GM21528 (cell line): ENCODE data around the gene KCNAB2.
A peak's percentile ranks its signal among the peaks of the same experiment; 100 is the strongest.
"Not testable (repeated sequence)": the region's sequence is repeated elsewhere in the genome, so short reads cannot be mapped to it uniquely, and the experiment has no call there.

Experiments
- ATAC-seq: cut with Tn5 transposase; IDR thresholded peaks from one replicate; pipeline ENCODE4 v1.9.1; 2021; ENCODE audit warnings: mild to moderate bottlenecking, moderate library complexity; ENCODE audit not compliant: unreplicated experiment, low FRiP score

Gene KCNAB2

GRCh38 chr1:6009120-6010040 lies 36.3 kb upstream of the KCNAB2 start:
- ATAC-seq, result no peak

DNA sequence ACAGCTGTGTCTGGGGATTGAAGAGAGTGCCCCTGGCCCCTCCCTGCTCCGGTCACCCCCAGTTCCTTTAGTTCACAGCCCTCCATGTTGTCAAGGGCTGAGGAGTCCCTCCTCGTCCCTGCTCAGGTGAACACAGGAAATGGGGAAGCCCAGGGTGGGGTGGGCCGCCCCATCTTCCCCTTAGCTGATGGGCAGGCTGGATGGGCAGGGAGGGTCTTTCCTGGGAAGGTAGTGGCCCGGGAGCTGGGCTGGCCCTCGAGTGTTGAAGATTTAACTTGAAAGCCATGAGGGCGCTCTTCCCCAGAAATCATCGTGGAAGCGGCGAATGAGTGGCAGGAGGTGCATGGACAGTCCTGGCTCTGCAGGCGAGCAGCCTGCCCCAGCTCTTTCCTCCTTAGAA lies 35.1 kb upstream of the KCNAB2 start:
- ATAC-seq, result no peak

DNA sequence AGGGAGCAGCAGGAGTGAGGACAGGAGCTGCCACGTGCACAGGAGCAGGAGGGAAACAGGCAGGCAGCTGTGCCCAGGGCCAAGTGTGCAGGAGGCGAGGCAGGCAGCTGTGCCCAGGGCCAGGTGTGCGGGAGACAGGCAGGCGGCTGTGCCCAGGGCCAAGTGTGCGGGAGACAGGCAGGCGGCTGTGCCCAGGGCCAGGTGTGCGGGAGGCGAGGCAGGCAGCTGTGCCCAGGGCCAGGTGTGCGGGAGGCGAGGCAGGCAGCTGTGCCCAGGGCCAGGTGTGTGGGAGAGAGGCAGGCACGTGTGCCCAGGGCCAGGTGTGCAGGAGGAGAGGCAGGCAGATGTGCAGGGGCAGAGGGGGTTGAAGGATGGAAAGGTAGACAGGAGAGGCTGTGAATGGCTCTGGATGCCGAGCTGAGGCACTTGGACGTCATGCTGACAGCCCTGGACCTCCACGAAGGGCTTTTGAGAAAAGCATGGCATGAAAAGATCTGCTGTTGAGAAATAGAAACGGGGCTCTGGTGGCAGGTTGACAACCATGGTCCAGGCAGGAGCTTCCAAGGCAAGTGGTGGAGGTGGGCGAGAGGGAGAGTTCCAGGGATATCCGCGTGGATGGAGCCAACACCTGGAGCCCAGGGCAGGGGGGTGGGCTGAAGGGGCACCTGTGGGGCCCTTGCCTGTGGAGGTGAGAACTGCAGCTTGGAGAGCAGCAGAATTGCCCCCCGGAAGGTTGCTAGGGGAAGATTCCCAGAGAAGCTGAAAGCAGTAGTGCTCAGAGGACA lies 34.3 kb upstream of the KCNAB2 start:
- ATAC-seq, result no peak

DNA sequence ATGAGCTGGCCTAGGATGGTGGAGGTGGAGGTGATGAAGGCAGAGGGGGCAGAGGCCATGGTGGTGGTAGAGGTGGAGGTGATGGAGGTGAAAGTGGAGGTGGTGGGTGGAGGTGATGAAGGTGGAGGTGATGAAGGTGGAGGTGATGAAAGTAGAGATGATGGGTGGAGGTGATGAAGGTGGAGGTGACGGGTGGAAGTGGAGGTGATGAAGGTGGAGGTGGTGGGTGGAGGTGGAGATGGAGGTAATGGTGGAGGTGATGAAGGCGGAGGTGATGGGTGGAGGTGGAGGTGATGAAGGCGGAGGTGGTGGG lies 33.8 kb upstream of the KCNAB2 start:
- ATAC-seq, result no peak

- ATAC-seq, result no peak
These were observed 33.0 kb upstream of the KCNAB2 start for GRCh38 chr1:6012529-6013318.

- no peak for ATAC-seq
These were observed 32.2 kb upstream of the KCNAB2 start for GRCh38 chr1:6013491-6013890.

DNA sequence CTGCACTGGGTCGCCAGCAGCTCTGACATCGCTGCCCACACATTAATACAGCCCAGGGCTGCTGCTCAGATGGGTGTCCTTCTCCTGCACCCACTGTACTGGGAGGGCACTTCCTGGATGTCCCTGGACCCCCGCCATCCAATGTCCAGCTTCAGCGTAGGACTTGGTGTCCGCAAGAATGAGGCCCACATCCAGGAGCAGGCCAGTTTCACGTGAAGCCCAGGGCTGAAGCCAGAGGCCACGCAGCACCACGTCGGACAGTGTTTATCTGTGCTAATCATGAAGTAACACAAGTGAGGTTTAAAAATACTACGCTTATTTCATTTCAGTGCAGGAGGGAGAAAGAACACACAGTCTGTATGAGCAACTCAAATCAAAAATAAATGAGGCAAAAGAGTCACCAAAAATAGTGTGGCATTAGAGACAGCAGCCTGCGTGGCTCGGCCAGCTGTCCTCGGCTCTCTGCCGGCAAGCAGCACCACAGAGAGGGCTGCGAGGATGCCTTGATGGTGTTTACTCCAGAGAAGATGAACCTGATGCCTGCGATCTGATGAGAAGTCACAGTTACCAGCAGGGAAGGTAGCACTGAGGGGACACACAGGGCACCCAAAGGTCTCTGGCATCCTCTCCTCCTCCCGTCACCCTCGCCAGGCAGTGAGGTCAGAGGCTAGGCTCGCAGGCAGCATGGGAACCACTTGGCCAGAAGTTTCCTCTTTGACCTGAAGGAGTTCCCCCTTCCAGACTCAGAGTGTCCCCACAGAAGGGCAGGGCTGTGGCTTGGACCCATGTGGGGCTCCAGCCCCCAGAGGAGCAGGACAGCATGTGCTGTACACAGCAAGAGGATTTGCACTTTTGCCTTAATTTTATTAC lies 31.3 kb upstream of the KCNAB2 start:
- no peak for ATAC-seq

DNA sequence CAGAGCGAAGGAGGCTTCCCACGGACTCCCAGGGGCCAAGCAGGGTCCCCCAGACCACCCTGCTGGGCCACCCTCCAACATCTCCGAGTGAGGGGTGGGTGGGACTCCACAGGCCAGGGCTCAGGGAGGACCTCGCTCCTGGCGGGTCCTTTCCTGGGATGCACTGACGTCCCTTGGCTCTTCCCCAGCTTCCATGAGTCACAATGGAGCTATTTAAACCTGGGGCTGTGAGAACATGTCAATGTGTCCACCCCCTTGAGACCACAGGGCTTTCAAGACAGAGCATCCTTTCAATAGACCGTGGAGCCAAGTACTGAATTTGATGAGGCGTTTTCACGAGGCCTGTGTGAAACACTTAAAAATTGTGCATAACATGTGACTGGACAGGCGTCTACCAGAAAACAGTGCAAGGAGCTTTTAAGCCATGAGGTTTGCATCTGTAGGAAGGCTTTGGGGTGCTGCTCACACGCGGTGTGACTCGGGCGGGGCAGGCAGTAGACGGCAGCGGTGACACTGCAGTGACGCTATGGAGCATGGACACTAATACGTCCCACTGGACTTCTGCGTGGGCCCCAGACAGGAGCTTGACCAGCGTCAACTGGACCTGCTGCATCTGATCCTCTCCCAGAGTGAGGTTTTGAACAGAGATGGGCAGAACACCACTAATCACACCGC lies 29.4 kb upstream of the KCNAB2 start:
- ATAC-seq, result no peak

GRCh38 chr1:6017654-6018053 lies 28.0 kb upstream of the KCNAB2 start:
- ATAC-seq, result not testable (repeated sequence)

DNA sequence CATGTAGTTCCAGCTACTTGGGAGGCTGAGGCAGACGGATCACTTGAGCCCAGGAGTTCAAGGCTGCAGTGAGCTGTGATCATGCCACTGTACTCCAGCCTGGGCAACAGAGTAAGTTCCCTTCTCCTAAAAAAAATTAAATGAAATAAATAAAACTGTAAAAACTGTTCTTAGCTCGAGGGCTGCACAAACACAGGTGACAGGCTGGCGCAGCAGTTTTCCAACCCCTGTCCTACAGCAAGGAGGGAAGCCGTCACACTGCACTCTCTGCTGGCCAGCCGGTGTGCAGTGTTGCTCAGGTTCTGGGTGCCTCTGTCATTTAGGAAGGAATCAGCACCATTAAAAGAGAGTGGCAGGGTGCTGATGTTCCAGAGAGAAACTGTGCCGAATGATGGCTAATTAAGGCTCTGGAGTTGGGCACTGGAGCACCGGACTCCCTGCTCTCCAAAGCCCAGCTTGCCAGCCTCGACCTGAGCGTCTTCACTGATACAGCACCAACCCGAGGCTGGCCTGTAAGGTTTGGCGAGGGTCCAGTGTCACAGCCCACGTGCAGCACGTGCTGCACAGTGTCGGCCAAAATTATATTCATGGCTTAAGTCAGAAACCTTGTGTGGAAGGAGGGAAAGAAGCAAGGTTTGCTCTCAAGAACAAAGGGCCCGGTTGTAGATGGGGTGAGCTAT lies 26.4 kb upstream of the KCNAB2 start:
- no peak for ATAC-seq

DNA sequence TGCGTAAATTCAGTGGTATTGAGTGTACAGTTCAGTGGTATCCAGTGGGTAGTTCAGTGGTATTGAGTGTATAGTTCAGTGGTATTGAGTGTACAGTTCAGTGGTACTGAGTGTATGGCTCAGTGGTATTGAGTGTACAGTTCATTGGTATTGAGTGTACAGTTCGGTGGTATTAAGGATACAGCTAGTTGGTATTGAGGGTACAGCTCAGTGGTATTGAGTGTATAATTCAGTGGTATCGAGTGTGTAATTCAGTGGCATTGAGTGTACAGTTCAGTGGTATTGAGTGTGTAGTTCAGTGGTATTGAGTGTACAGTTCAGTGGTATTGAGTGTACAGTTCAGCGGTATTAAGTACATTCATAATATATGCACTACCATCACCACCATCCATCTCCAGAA lies 23.5 kb upstream of the KCNAB2 start:
- ATAC-seq, result no peak

- ATAC-seq, result no peak
These were observed 22.3 kb upstream of the KCNAB2 start for GRCh38 chr1:6023346-6023745.

DNA sequence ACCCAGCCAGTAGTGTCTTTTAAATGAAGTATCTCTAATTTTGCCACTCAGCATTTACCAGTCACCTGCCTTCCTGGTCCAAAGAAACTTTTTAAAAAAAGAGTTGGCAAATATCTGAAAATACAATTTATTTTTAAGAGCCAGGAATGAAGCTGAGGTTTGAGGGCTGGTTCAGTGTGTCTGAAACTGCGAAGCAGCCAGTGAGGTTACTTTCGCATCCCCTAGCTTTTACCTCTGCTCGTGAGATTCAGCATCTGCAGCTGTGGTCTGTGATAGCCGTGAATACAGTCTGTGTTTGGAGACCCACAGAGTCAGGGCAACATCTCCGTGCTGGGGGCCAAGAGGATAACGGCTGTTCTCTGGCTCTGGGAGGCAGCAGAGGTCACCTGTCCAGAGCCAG lies 21.3 kb upstream of the KCNAB2 start:
- ATAC-seq, result no peak

GRCh38 chr1:6025269-6026094 lies 20.2 kb upstream of the KCNAB2 start:
- no peak for ATAC-seq

GRCh38 chr1:6026095-6026809 lies 19.4 kb upstream of the KCNAB2 start:
- ATAC-seq, result peak; percentile 79

GRCh38 chr1:6027591-6027990 lies 18.1 kb upstream of the KCNAB2 start:
- no peak for ATAC-seq

GRCh38 chr1:6028042-6028850 lies 17.4 kb upstream of the KCNAB2 start:
- ATAC-seq, result peak; percentile 40
